NCI-H748 treated with DMSO at 0.1 percent for 48 hours (cell line): ENCODE data around the gene ING1.
"Not testable (repeated sequence)": the region's sequence is repeated elsewhere in the genome, so short reads cannot be mapped to it uniquely, and the experiment has no call there.

Experiments
- DNase-seq: peaks from one replicate; lab custom pipeline; 2025; lab: John Stamatoyannopoulos, UW

Gene ING1

GRCh38 chr13:110713642-110713952, at the start of gene ING1:
Gene ING1 (plus strand): TSS chr13:110713700. CDS start chr13:110714150, 450 bp downstream.
- no peak for DNase-seq

GRCh38 chr13:110664041-110664440, 49.5 kb upstream of the ING1 start:
- DNase-seq = no peak

GRCh38 chr13:110664673-110665072, 48.8 kb upstream of the ING1 start:
- DNase-seq = no peak

- no peak for DNase-seq
Observed at GRCh38 chr13:110665491-110666254, 47.8 kb upstream of the ING1 start.

- DNase-seq = no peak
Observed at GRCh38 chr13:110666255-110666533, 47.3 kb upstream of the ING1 start.

GRCh38 chr13:110669036-110669435, 44.5 kb upstream of the ING1 start:
- DNase-seq = no peak

- not testable (repeated sequence) for DNase-seq
Observed at GRCh38 chr13:110669814-110670213, 43.7 kb upstream of the ING1 start.

- no peak for DNase-seq
Observed at GRCh38 chr13:110676595-110677587, 36.6 kb upstream of the ING1 start.

GRCh38 chr13:110677731-110678545, 35.6 kb upstream of the ING1 start:
- DNase-seq = no peak

- DNase-seq = no peak
Observed at GRCh38 chr13:110680852-110681251, 32.6 kb upstream of the ING1 start.

- DNase-seq = no peak
Observed at GRCh38 chr13:110681868-110682550, 31.5 kb upstream of the ING1 start.

- no peak for DNase-seq
Observed at GRCh38 chr13:110682746-110683145, 30.8 kb upstream of the ING1 start.

- DNase-seq = no peak
Observed at GRCh38 chr13:110683203-110683883, 30.2 kb upstream of the ING1 start.

GRCh38 chr13:110683921-110684320, 29.6 kb upstream of the ING1 start:
- DNase-seq = no peak

GRCh38 chr13:110684388-110685056, 29.0 kb upstream of the ING1 start:
- DNase-seq = no peak

- no peak for DNase-seq
Observed at GRCh38 chr13:110685305-110686020, 28.0 kb upstream of the ING1 start.

- no peak for DNase-seq
Observed at GRCh38 chr13:110687736-110688135, 25.8 kb upstream of the ING1 start.

- DNase-seq = no peak
Observed at GRCh38 chr13:110689041-110689440, 24.5 kb upstream of the ING1 start.

GRCh38 chr13:110689711-110690110, 23.8 kb upstream of the ING1 start:
- no peak for DNase-seq

GRCh38 chr13:110690516-110690915, 23.0 kb upstream of the ING1 start:
- DNase-seq = no peak
